GM19467 (cell line): ENCODE measurements around the gene POLR3GL.

ENCODE experiments used
- ATAC-seq: cut with Tn5 transposase; IDR thresholded peaks from one replicate; pipeline ENCODE4 v1.9.1; 2021; ENCODE audit warnings: mild to moderate bottlenecking, moderate library complexity; ENCODE audit not compliant: unreplicated experiment

Gene POLR3GL

DNA sequence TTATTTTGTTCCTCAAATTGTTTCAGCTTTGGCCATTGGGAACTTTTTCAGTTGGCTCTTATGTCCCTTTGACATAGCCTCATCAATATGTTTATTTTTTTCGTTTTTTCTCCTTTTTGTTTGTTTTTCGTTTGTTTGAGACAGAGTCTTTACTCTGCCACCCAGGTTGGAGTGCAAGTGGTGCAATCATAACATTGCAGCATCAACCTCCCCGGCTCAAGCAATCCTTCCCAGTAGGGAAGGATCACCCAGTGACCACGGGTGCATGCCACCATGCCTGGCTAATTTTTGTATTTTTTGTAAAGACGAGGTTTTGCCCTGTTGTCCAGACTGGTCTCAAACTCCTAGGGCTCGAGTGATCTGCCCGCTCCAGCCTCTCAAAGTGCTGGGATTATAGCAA is 8.1 kb downstream of the POLR3GL start:
- ATAC-seq: no peak

DNA sequence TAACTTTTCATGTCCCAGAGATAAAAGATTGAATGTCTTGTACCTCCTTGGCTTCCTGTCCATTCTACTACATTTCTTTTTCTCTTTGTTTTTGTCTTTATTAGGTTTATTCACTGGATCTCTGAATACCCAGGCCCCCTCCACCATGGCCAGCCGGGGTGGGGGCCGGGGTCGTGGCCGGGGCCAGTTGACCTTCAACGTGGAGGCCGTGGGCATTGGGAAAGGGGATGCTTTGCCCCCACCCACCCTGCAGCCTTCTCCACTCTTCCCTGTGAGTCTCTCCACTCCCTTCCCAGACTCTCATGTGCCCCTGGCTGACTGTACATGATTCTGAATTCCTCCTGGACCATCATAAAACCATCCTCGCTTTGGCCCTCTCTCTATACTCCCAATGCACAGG is 10.2 kb downstream of the POLR3GL start:
- no peak for ATAC-seq

DNA sequence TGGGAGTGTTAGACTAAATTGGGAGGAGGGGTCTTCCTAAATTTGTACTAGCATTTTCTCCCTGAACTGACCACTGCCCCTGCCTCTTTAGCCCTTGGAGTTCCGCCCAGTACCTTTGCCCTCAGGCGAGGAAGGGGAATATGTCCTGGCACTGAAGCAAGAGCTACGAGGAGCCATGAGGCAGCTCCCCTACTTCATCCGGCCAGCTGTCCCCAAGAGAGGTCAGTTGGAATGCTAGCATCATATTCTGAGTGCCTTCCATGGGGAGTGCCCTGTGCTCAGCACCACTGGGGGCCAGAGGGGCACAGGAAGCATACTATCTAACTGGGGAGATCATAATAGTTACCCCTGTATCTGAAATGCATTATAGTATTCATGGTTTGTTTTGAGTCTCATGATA is 10.7 kb downstream of the POLR3GL start:
- ATAC-seq: no peak

DNA sequence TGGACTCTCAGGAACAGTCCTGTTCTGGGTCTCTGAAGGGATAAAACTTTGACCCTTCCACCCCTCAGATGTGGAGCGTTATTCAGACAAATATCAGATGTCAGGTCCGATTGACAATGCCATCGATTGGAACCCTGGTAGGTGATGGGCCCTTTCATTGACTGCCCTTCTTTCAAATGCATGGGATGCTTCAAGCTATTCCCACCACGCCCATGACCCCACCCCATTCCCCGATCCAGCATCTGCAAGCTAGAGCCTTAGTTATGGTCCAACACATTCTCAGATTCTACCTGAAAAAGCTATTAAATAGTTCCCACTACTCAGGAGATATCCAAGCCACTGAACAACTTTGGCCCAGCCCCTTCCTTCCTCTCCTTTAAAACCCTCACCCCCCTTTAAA is 12.5 kb downstream of the POLR3GL start:
- ATAC-seq: no peak

DNA sequence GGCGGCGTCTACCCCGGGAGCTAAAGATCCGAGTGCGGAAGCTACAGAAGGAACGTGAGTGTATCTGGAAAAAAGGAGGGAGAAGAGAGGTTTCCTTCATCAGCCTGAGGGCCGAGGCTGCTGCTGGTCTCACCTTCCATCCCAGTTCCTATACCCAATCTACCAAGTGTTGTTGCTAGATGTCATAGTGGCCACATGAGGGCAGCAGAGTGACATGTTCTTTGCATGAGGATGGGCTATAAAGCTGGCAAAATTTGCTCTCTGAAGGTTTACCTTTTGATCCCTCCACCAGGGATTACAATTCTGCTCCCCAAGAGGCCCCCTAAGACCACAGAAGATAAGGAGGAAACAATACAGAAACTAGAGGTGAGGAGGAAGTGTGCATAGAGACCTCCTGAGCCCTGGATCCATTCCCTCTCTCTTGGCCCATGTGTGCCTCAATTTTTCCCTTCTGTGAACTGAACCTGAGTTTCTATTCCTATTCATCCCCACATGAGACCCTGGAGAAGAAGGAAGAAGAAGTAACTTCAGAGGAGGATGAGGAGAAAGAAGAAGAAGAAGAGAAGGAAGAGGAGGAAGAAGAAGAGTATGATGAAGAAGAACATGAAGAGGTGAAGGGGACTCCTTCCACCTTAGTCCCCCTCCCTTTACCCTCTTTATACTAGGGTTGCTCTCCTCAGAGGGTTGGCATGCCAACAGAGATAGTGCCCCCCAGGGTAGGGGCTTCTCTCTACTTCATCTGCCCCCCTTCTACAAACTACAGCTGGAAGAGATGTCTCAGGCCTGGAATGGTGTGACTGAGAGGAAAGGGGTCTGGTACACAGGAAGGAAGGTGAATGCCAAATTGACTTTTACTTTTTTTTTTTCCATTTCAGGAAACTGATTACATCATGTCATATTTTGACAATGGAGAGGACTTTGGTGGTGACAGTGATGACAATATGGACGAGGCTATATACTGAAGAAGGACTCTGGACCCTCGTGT is 13.3 kb downstream of the POLR3GL start:
- ATAC-seq: no peak

DNA sequence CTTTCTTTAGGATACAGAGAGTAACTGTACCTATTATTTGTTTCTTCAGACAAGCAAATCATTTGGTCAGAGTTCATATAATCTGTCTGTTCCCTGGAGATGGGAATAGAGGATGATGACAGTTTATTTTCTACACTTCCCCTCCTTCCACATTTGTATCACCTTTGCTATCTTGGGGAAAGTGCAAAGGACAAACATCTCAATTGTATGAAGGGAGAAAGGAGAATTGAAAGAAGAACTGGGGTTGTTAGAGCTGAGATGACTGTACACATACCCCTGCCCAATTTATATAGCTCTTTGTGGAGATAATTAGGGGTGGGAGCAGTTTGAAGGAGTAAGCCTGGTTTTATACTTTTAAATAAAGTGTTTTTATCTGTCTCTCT is 14.0 kb downstream of the POLR3GL start:
- no peak for ATAC-seq

DNA sequence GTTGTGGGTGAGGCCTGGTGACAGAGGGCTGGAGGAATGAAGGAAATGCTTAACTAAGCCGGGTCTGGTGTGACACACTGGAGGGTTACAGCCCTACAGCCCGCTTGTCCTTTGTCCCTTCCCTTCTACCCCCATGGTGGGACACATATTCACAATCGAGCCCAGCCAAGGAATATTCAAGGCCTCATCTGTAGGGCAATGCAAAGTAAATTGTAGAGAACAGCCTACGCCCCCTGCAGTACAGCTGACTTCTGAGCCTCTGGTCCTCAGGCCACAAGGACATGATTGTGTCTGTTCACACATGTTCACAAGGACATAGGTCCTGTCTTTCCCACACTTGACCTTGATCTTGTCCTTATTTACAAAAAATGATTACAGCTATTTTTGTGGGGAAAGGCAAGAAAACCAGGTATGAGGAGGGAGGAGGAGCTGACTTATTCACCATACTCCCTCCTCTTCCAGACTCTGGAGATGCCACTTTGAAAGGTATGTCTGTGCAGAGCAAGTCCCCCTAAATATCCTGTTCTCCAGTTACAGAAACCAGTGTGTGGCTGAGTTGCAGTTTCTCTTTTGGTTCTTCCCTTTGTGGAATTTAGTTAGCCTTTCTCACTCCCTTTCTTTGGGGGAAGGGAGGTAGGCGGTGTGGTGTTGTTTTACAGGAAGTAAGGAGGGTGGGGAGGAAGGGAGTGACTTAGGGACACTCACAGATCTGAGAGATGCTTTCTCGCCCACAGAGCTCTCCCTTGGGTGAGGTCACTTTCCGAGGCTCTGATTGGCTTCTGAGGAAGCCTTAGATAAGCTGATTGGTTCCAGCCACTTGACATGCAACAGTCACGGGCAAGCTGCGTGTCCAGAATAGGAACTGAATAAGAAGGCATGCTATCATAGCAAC is 14.6 kb downstream of the POLR3GL start:
- peak; percentile 91 for ATAC-seq

DNA sequence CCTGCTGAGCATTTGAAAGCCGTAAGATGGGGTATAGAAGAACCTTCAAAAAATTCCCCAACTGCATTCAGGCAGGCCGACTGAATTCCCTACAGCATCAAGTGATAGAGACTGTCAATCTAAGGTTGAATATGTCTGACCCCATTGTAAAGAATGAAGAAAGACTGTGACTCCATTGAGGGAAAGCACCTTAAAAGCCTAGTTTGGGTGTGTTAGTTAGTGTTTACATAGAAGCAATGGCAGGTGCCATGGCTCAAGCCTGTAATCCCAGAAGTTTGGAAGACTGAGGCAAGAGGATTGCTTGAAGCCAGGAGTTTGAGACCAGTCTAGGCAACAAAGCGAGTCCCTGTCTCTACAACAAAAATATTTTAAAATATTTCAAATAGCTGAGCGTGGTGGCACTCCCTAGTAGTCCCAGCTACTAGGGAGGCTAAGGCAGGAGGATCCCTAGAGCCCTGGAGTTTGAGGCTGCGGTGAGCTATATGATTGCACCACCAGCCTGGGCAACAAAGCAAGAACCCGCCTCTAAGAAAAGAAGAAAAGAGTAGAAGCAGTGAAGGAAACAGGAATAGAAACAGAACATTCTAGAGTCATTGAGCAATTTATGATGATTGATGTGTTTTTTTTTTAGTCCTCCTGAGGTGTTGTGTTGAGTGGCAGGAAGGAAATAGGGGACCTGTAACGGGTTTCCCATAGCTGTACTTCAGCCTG is 15.4 kb downstream of the POLR3GL start:
- peak; percentile 8 for ATAC-seq

DNA sequence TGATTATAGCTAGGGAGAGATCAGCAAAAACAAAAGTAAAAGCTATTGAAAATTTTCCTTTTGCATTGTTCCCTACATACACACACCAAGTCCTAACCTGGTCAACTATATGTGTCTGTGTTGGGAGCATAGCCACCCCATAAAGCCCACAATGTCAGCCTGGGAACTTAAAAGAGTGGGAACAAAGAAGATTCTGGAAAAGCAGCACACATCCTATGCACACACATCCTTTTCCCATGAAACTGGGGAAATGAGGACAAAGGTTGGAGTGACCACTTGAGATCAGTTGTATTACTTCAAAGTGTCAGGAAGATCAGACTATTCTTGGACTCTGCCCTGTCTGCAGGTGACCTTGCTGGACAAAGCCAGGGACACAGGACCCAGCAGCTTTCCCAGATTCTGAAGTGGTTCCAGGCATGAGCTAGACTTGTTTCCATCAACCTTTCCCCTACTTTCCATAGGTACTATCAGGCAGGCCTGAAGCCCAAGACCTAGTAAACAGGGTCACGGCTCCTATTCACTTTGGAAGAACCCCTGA is 16.0 kb downstream of the POLR3GL start:
- ATAC-seq: no peak

DNA sequence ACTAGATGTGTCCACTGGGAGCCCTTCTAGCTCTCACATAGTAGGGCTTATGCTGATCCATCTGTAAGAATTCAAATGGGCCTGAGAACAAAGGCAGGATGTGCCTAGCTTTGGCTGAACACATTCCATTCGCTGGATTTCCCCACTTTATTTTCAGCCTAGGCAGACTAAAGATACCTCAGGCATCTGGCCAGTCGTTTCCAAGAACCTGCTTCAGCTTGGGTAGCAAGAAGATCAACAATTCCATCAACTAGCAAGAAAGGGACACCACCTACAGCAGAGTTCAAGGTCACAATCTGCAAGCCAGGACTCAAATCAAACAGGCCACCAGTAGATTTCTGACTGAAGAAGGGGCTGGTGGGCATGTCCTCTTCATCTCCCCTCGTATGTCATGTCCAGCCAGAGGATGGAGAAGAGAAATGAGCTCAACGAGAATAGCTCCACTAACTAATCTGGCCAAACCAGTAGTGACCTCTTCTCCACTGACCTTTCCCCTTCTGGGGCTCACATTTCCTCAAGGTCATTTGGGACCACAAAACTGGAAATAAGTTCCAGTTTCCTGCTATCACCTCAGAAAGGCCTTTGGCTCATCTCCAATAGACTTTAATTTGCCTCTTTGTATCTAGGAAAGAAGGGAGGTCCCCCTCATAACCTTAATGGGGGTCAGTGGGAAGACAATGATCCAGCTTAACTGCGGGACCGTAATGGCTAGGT is 17.7 kb downstream of the POLR3GL start:
- ATAC-seq: no peak

DNA sequence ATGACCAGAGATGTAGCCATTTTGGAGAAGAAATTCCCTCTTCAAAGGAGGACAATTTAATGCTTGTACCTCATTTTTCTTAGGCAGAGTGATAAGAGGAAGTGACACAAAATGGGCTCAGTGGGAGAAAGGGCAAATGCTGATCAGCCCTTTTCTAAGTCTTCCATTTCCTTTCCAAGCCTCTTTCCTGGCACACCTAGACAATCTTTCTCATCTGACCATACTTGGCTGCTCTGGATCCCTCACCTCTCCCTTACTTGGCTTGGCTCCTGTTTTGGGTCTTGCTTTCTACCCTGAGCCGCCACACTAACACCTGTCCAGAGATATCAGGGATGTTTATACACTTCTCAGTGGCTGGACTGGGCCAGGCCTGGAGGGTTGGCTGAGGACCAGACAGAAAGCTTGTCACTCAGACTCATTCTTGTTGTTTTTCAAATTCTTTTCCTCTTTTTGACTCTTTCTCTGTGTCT is 18.8 kb downstream of the POLR3GL start:
- no peak for ATAC-seq

DNA sequence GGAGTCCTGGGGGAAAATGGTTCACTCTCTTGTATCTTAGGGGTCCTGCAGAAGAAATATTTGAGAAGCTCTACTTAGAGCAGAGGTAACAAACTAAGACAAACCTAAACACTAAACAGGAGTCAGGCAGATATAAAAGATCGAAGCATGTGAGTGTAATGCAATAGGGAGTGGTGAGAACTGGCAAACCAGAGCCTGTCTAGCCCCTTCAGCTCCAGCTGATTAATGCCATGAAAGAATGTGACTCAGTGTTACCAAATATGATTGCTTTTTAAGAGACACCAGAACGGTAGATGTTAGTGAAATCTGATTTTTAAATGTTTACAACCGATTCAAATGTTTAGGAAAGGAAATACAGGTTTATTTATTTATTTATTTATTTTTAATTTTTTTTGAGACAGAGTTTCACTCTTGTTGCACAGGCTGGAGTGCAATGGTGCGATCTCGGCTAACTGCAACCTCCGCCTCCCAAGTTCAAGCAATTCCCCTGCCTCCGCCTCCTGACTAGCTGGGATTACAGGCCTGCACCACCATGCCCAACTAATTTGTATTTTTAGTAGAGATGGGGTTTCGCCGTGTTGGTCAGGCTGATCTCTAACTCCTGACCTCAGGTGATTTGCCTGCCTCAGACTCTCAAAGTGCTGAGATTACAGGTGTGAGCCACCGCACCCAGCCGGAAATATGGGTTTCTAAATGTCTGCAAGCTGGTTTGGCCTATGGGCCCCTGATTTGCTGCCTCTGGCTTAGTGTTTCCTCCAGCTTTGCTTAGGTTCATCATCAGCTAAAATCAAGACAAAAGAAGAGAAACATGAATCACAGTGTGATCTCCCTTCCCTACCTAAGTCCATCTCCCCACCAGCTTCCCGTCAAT is 19.7 kb downstream of the POLR3GL start:
- no peak for ATAC-seq

DNA sequence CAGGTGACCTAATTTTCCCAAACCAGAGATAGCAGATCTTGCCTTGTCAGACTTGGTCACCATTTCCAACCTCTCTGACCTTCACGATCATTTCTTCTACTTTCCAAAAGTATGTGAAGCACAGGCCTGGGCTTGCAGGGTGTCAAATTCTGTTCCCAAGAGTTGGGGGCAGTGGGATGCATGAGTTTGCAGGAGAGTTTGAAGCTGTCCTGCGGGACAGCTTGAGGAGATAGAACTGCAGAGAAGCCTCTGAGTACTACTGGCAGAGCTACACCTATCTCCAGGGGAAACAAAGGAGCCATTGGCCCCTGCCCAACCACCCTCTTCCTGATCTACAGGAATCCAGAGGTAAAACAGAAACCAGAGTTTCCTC is 20.6 kb downstream of the POLR3GL start:
- no peak for ATAC-seq

DNA sequence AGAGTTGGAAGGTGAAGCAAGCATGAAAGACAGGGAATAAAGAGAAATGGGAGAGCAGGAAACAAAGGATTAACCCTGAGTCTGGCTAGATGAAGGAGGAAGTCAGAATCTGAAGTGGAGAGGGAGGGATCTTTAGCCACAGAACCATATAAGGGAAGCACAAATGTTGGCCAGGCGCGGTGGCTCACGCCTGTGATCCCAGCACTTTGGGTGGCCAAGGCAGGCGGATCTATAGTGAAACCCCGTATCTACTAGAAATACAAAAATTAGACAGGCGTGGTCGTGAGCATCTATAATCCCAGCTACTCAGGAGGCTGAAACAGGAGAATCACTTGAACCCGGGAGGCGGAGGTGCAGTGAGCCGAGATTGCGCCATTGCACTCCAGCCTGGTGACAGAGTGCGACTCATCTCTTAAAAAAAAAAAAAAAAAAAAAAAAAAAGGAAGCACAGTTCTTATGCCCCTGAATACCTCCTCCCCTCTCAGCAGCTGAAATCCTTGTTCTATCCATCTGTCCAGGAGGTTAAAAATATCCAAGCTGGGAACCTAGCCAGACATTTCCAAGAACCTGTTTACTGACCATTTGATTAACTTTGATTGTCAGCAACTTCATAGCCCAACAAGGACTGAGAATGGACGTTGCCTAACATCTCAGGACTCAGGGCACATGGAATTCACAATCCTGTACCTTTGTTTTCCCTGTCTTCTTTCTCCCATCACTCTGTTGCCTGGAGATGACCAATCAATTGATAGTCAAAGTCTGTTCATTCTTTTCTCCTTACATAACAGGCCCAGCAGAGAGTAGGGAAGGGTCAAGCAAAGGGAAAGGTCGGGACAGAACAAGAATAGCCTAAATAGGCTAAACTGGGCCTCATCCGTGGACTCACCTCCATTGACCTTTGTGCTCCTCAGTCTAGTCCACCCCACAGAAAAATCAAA is 21.3 kb downstream of the POLR3GL start:
- no peak for ATAC-seq

DNA sequence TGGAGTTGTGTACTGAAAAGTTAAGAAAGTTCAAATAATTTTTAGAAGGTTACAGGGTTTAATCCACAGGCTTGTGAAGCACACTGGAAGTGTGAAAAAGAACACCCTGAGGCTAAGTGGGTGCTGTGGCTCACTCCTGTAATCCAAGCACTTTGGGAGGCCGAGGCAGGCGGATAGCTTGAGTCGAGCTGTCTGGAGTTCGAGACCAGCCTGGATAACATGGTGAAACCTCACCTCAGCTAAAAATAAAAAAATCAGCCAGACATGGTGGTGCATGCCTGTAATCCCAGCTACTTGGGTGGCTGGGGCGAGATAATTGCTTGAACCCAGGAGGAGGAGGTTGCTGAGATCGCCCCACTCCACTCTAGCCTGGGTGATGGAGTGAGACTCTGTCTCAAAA is 22.1 kb downstream of the POLR3GL start:
- no peak for ATAC-seq

DNA sequence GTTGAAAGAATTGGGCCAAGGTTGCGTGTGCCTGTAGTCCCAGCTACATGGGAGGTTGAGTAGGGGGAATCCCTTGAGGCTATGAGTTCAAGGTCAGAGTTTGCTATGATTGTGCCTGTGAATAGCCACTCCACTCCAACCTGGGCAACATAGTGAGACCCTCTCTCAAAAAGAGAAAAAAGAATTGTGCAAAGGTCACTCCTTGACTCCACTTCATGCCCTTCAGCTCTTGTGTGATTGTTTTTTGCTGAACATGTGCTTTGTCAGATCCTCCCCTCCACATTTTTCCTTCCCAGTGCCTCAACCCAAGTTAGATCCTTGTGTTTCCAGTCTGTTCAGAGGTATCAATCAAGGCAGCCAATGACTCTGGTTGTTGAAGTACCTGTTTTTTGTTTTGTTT is 23.4 kb downstream of the POLR3GL start:
- no peak for ATAC-seq

DNA sequence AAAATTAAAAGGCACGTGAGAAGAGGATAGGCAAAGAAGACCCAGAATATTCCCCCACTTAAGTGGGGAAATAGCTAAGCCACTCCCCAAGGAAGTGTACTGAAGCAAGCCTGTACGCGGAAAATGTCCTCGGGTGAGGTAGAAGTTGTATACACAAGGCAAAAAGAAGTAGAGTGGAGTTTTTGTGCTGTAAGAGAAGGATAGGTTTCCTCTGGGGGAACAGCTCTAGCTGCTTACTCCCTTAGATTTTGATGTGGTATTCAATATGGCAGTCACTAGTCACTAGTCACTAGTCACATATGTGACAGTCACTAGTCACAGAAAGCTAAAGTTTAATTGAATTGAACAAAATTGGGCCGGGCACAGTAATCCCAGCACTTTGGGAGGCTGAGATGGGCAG is 24.3 kb downstream of the POLR3GL start:
- ATAC-seq: no peak

DNA sequence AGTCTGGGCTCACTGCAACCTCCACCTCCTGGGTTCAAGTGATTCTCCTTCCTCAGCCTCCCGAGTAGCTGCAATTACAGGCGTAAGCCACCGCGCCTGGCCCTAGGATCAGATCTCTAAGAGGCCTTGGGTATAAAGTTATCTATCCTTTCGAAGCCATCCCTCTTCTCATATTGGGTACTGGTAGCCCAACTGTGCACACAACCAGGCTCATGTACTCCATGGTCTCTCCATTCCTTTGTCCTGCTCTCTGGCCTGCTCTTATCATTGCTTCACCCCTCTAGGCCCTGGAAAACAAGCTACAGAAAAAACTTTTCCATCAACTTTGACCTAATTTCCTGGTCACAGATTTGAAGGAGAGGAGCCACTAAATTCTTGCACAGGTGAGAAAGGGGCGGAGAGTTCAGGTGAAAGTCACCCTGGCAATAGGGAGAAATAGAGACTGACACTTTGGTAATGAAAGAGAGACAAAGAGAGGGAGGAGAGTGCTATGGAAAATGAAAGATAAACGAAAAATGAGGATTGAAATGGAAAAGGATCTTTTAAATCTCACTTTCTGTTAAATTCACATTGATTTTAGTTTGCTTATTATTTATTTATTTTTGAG is 25.9 kb downstream of the POLR3GL start:
- ATAC-seq: no peak
